ENCODE results near the gene RAI1. TPM values are rescaled to one million over a fixed set of nuclear protein-coding genes. Genes with fewer than 3 reads are reported as not detected.
A peak's percentile ranks its signal among the peaks of the same experiment; 100 is the strongest.

Gene RAI1
- total and polyA plus RNA-seq, 2 of the 13 experiments (the other 11 are each of a cell fraction or from before 2014, with no cell fraction given), result 3.4 to 5.2 TPM

GRCh38 chr17:17681744-17682292, 560 bp downstream of the RAI1 start (continued):
- TF ChIP-seq KIAA2018 (CRISPR knock-in tag; IDR thresholded peaks at IDR 0.05; ENCODE audit: borderline replicate concordance) (no peak), ZNF143 (CRISPR knock-in tag; IDR thresholded peaks at IDR 0.05) (no peak), TBX2 (CRISPR knock-in tag; IDR thresholded peaks at IDR 0.05; ENCODE audit: borderline replicate concordance) (no peak), TFAP4 (IDR thresholded peaks at IDR 0.05; ENCODE audit: borderline replicate concordance, low read depth) (0 out of 2 replicates have a peak, but pooled peaks have one; percentile 23), ZNF382 (CRISPR knock-in tag; IDR thresholded peaks at IDR 0.05; ENCODE audit: borderline replicate concordance) (no peak), KDM1A (CRISPR knock-in tag; IDR thresholded peaks at IDR 0.05) (no peak), ISX (CRISPR knock-in tag; conservative IDR thresholded peaks at IDR 0.05) (0 out of 2 replicates have a peak, but pooled peaks have one; percentile 33), ZNF687 (CRISPR knock-in tag; IDR thresholded peaks at IDR 0.05) (peak; percentile 1; the same call in 1 of the 2 replicates), NKX3-1 (CRISPR knock-in tag; IDR thresholded peaks at IDR 0.05) (no peak), ELK4 (CRISPR knock-in tag; IDR thresholded peaks at IDR 0.05; ENCODE audit: borderline replicate concordance) (no peak), ZNF333 (CRISPR knock-in tag; IDR thresholded peaks at IDR 0.05; ENCODE audit: borderline replicate concordance) (peak; percentile 73; the same call in 1 of the 2 replicates), FOXK2 (IDR thresholded peaks at IDR 0.05) (no peak), RAD51 (IDR thresholded peaks at IDR 0.05; ENCODE audit: borderline replicate concordance) (no peak), YY1 (IDR thresholded peaks at IDR 0.05; ENCODE audit: insufficient read depth, insufficient replicate concordance, low read depth, low read length) (no peak), MXD1 (CRISPR knock-in tag; IDR thresholded peaks at IDR 0.05) (peak; percentile 52; the same call in 1 of the 2 replicates)

Data from HepG2 (cell line).